HepG2 (cell line): ENCODE results near the gene HEY2. TPM values are rescaled to one million over a fixed set of nuclear protein-coding genes. Genes with fewer than 3 reads are reported as not detected.

Experiments
- PCBP2 ChIP-seq: fragments of 200-400 bp; formaldehyde crosslinking; optimal IDR thresholded peaks from 2 replicates; pipeline ENCODE3; 2018; ENCODE audit warnings: low read length, low read depth; ENCODE audit not compliant: poor library complexity, severe bottlenecking
- SRY ChIP-seq: sonication (generic); formaldehyde crosslinking; IDR thresholded peaks from 2 replicates; pipeline ENCODE4 v1.8.0; 2022; ENCODE audit warnings: mild to moderate bottlenecking, missing genetic modification reagents
- ZBTB40 ChIP-seq, 2 experiments: fragments of 450-650 bp in 1 of 2; sonication (generic) in 1 of 2; formaldehyde crosslinking in 1 of 2; IDR thresholded peaks; 2 replicates each; pipeline versions ENCODE4 v1.6.1 to v1.8.0; 2016 to 2022; ENCODE audit warnings: antibody characterized with exemption in 1 of 2, mild to moderate bottlenecking in 1 of 2, missing genetic modification reagents in 1 of 2
- polyA plus RNA-seq, 8 experiments: library from polyadenylated mRNA; depleted of rRNA in 3 of 8; stranded (reverse) in 7 of 8; unstranded in 1 of 8; fragments of >200 nt; fragmentation: Illumina TruSeq in 4 of 8; extraction: Trizol in 4 of 8; gene quantifications; 2 replicates each; pipeline versions ENCODE4 v1.2.1 to v1.2.3, GENCODE V29; 2011 to 2016; ENCODE audit warnings: low read depth in 4 of 8, missing spikeins in 1 of 8, mixed read lengths in 1 of 8; ENCODE audit not compliant: insufficient read depth in 1 of 8
- total RNA-seq, 5 experiments: library from RNA; depleted of rRNA; stranded (reverse); fragments of >200 nt; fragmentation: Illumina TruSeq; extraction: Trizol; gene quantifications; 2 replicates each; pipeline ENCODE4 v1.2.3, GENCODE V29; 2016; ENCODE audit warnings: low read depth in 1 of 5

Gene HEY2
- total and polyA plus RNA-seq, 2 of the 13 experiments (the other 11 are each of a cell fraction or from before 2014, with no cell fraction given) = 0.04 TPM

DNA sequence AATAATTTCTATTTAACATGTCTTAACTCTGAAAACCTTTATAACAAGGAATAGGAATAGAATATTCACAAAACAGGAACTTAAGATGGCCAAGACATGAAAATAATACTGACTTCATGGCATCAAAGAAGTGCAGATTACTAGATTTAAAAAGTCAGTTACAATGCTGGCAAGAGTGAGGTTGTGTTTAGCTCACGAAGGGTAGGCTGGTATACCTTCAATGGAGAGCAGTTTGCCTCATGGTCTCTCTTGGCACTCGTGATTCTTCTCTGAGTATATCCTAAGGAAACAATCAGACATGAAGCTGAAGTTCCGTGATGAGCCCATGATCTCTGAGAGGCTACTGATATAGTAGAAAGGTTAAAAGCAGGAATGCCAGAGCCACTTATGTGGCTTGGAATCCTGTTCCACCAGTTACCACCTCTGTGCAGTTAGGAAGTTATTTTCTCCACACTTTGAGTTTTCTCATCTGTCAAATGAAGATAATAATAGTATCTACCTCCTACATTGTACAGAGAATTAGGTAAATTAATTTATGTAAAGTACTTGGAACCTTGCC, 48.5 kb downstream of the HEY2 start (continued):
- no peak for TF ChIP-seq ZBTB40 (IDR thresholded peaks at IDR 0.05)
- TF ChIP-seq ZBTB40 (CRISPR knock-in tag; IDR thresholded peaks at IDR 0.05) = no peak
- no peak for TF ChIP-seq PCBP2
- no peak for TF ChIP-seq SRY
